SJCRH30 (cell line): ENCODE measurements around the gene STRA8. TPM values are rescaled to one million over a fixed set of nuclear protein-coding genes. Genes with fewer than 3 reads are reported as not detected.

ENCODE experiments used
- DNase-seq, 2 experiments: peaks; one replicate each; pipeline ENCODE4 v3.0.0-alpha.2; 2015 to 2020
- H3K27ac ChIP-seq: fragments of 250-450 bp; sonication (Bioruptor Pico); 2 replicates; pipeline ENCODE4 v1.5.1; 2020; ENCODE audit warnings: mild to moderate bottlenecking, moderate library complexity
- H3K27me3 ChIP-seq: fragments of 250-450 bp; sonication (Bioruptor Pico); 2 replicates; pipeline ENCODE4 v1.5.1; 2020; ENCODE audit warnings: mild to moderate bottlenecking, moderate library complexity
- H3K36me3 ChIP-seq: fragments of 250-450 bp; sonication (Bioruptor Pico); 2 replicates; pipeline ENCODE4 v1.5.1; 2020; ENCODE audit warnings: mild to moderate bottlenecking, moderate library complexity
- H3K4me1 ChIP-seq: fragments of 250-450 bp; sonication (Bioruptor Pico); 2 replicates; pipeline ENCODE4 v1.5.1; 2020; ENCODE audit warnings: mild to moderate bottlenecking, moderate library complexity
- H3K4me3 ChIP-seq: fragments of 250-450 bp; sonication (Bioruptor Pico); 2 replicates; pipeline ENCODE4 v1.5.1; 2020; ENCODE audit warnings: mild to moderate bottlenecking, moderate library complexity
- H3K9me3 ChIP-seq: fragments of 250-450 bp; sonication (Bioruptor Pico); replicated peaks from 2 replicates; pipeline ENCODE4 v1.5.1; 2020; ENCODE audit warnings: mild to moderate bottlenecking, moderate library complexity
- total RNA-seq: library from RNA; depleted of rRNA; stranded (reverse); fragments of >200 nt; shearing (Covaris generic); gene quantifications from 2 replicates; pipeline ENCODE4 v1.2.3, GENCODE V29; 2014; rRNA removed

STRA8 gene
- total RNA-seq, 1 experiment from 2014 or later = not detected

- Histone ChIP-seq H3K36me3 (no peaks in the 10 kb centered on the region), H3K4me1 (no peaks in the 10 kb centered on the region), H3K27ac (no peak overlapping the region), H3K4me3 (no peak overlapping the region), H3K27me3 (no peaks in the 10 kb centered on the region), H3K9me3 (no peaks in the 10 kb centered on the region)
- DNase-seq = no peak
Measured at GRCh38 chr7:135282561-135283254, 49.1 kb downstream of the STRA8 start.

- H3K4me1 ChIP-seq = no peaks in the 10 kb centered on the region
- no peaks in the 10 kb centered on the region for H3K27me3 ChIP-seq
- no peak for DNase-seq
- H3K9me3 ChIP-seq = no peaks in the 10 kb centered on the region
- no peak overlapping the region for H3K27ac ChIP-seq
- no peaks in the 10 kb centered on the region for H3K36me3 ChIP-seq
- no peak overlapping the region for H3K4me3 ChIP-seq
Measured at GRCh38 chr7:135283959-135284638, 50.5 kb downstream of the STRA8 start.

GRCh38 chr7:135285547-135286233, 52.1 kb downstream of the STRA8 start:
- Histone ChIP-seq H3K9me3 (no peaks in the 10 kb centered on the region), H3K4me1 (no peaks in the 10 kb centered on the region), H3K27ac (no peak overlapping the region), H3K27me3 (no peaks in the 10 kb centered on the region), H3K36me3 (no peaks in the 10 kb centered on the region), H3K4me3 (no peak overlapping the region)
- no peak for DNase-seq

GRCh38 chr7:135286876-135287275, 53.2 kb downstream of the STRA8 start:
- no peak for DNase-seq
- Histone ChIP-seq H3K27ac (no peak overlapping the region), H3K4me1 (no peaks in the 10 kb centered on the region), H3K36me3 (no peaks in the 10 kb centered on the region), H3K27me3 (no peaks in the 10 kb centered on the region), H3K9me3 (no peaks in the 10 kb centered on the region), H3K4me3 (no peak overlapping the region)

- no peak overlapping the region for H3K4me3 ChIP-seq
- no peaks in the 10 kb centered on the region for H3K4me1 ChIP-seq
- no peak overlapping the region for H3K27ac ChIP-seq
- H3K36me3 ChIP-seq = no peaks in the 10 kb centered on the region
- no peaks in the 10 kb centered on the region for H3K9me3 ChIP-seq
- no peaks in the 10 kb centered on the region for H3K27me3 ChIP-seq
- no peak for DNase-seq
Measured at GRCh38 chr7:135290594-135290993, 57.0 kb downstream of the STRA8 start.

GRCh38 chr7:135291809-135292253, 58.2 kb downstream of the STRA8 start:
- Histone ChIP-seq H3K27me3 (no peaks in the 10 kb centered on the region), H3K27ac (no peak overlapping the region), H3K4me3 (no peak overlapping the region), H3K9me3 (no peaks in the 10 kb centered on the region), H3K36me3 (no peaks in the 10 kb centered on the region), H3K4me1 (no peaks in the 10 kb centered on the region)
- DNase-seq = no peak

GRCh38 chr7:135299235-135299634, 65.6 kb downstream of the STRA8 start:
- Histone ChIP-seq H3K9me3 (no peaks in the 10 kb centered on the region), H3K4me3 (no peak overlapping the region), H3K27me3 (peaks cover 2% of the 10 kb centered on the region; the same call in 1 of the 2 replicates), H3K27ac (no peak overlapping the region), H3K4me1 (0 out of 2 replicates have a peak, but pooled peaks cover 4% of the 10 kb centered on the region), H3K36me3 (no peaks in the 10 kb centered on the region)
- DNase-seq = no peak

- no peak for DNase-seq
- H3K36me3 ChIP-seq = no peaks in the 10 kb centered on the region
- H3K27ac ChIP-seq = no peak overlapping the region
- peaks cover 2% of the 10 kb centered on the region; the same call in 1 of the 2 replicates for H3K27me3 ChIP-seq
- 0 out of 2 replicates have a peak, but pooled peaks cover 4% of the 10 kb centered on the region for H3K4me1 ChIP-seq
- no peaks in the 10 kb centered on the region for H3K9me3 ChIP-seq
- no peak overlapping the region for H3K4me3 ChIP-seq
Measured at GRCh38 chr7:135300913-135301765, 67.5 kb downstream of the STRA8 start.

Other genes with a start within 250 kb of the STRA8 start
- 0.96 and 2.5 TPM in 2 replicates for gene AGBL3, start 247.3 kb upstream of the STRA8 start, total RNA-seq
- gene TMEM140, start 85.8 kb upstream of the STRA8 start, total RNA-seq = 0.12 TPM in 1 of 2 replicates, not detected in the other
- 57.5 and 61.7 TPM in 2 replicates for gene CYREN, start 63.1 kb upstream of the STRA8 start, total RNA-seq
- gene WDR91, start 22.3 kb upstream of the STRA8 start, total RNA-seq = 12.1 and 14.6 TPM in 2 replicates